GM18907 (cell line): Measurements from ENCODE around the gene C19orf67.

Source experiments
- ATAC-seq: cut with Tn5 transposase; IDR thresholded peaks from one replicate; pipeline ENCODE4 v1.9.1; 2021; ENCODE audit warnings: mild to moderate bottlenecking, moderate library complexity; ENCODE audit not compliant: unreplicated experiment

Gene C19orf67

DNA sequence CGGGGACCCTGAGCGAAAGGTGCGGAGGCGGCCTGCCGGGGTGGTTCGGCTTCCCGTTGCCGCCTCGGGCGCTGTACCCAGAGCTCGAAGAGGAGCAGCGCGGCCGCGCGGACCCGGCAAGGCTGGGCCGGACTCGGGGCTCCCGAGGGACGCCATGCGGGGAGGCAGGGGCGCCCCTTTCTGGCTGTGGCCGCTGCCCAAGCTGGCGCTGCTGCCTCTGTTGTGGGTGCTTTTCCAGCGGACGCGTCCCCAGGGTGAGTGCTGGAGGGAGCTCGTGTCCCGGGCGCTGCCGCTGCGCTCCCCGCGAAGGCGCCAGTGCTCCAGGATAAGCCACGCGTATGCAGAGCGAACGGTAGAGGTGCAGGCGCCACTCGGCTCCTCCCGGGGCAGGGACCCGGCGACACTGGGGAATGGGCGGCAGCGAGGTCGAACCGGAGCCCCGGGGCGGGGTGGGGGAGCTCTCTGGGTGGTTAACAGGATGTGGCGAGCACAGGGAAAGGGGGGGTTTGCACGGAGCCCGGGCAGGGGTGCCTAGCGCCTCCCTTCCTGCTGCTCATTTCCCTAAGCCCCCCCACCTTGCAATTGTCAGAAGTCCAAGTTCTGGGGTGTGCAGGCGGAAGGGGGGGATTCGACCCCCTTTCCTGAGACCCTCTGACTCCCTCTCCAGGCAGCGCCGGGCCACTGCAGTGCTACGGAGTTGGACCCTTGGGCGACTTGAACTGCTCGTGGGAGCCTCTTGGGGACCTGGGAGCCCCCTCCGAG is 53.7 kb downstream of the C19orf67 start, which contains the start of gene IL27RA:
TSS of gene IL27RA (plus strand) at position 44 of the 762 bp plus-strand sequence. CDS start at position 155, 111 bp downstream.
- ATAC-seq: peak; percentile 71
